Endometrial microvascular endothelial cells (primary cell): ENCODE results near the gene S1PR1. TPM values are rescaled to one million over a fixed set of nuclear protein-coding genes. Genes with fewer than 3 reads are reported as not detected.
"Not testable (repeated sequence)": the region's sequence is repeated elsewhere in the genome, so short reads cannot be mapped to it uniquely, and the experiment has no call there.

Experiments used
- in situ Hi-C: cut with HindIII; loops from 2 replicates; pipeline ENCODE4 v1.10.0; 2017; ENCODE audit warnings: low sequenced_read_pairs, low pct_unique_long_range_greater_than_20kb; ENCODE audit errors: inconsistent ontology term
- total RNA-seq: library from RNA; depleted of rRNA; stranded (reverse); fragments of >200 nt; gene quantifications from one replicate; pipeline ENCODE4 v1.2.3, GENCODE V29; 2015; ENCODE audit errors: inconsistent ontology term

The S1PR1 gene
- total RNA-seq, 1 donor from 2014 or later = 332 TPM

GRCh38 chr1:101217148-101217547 is 19.7 kb upstream of the S1PR1 start:
- in situ Hi-C loops = no loop called here

- in situ Hi-C loops = not testable (repeated sequence)
Measured at GRCh38 chr1:101218968-101219367, 17.9 kb upstream of the S1PR1 start.

- in situ Hi-C loops = no loop called here
Measured at GRCh38 chr1:101219924-101220870, 16.6 kb upstream of the S1PR1 start.

GRCh38 chr1:101220906-101221305 is 15.9 kb upstream of the S1PR1 start:
- in situ Hi-C loops = no loop called here

- in situ Hi-C loops = no loop called here
Measured at GRCh38 chr1:101221945-101222429, 14.8 kb upstream of the S1PR1 start.

- in situ Hi-C loops = no loop called here
Measured at GRCh38 chr1:101227837-101228236, 9.0 kb upstream of the S1PR1 start.

GRCh38 chr1:101228424-101229134 is 8.2 kb upstream of the S1PR1 start:
- in situ Hi-C loops = no loop called here

- in situ Hi-C loops = not testable (repeated sequence)
Measured at GRCh38 chr1:101232182-101232581, 4.6 kb upstream of the S1PR1 start.

GRCh38 chr1:101233495-101233894 is 3.3 kb upstream of the S1PR1 start:
- in situ Hi-C loops = no loop called here

- in situ Hi-C loops = no loop called here
Measured at GRCh38 chr1:101235216-101235695, 1.6 kb upstream of the S1PR1 start.

GRCh38 chr1:101235696-101236515 is 913 bp upstream of the S1PR1 start:
- in situ Hi-C loops = no loop called here

- in situ Hi-C loops = no loop called here
Measured at GRCh38 chr1:101237229-101237837, 514 bp downstream of the S1PR1 start.

- in situ Hi-C loops = no loop called here
Measured at GRCh38 chr1:101238031-101238628, 1.3 kb downstream of the S1PR1 start.

GRCh38 chr1:101238681-101239094 is 1.9 kb downstream of the S1PR1 start:
- in situ Hi-C loops = no loop called here

- in situ Hi-C loops = no loop called here
Measured at GRCh38 chr1:101239095-101240040, 2.5 kb downstream of the S1PR1 start.

- in situ Hi-C loops = no loop called here
Measured at GRCh38 chr1:101240041-101240430, 3.2 kb downstream of the S1PR1 start.
